HG02840 (cell line): ENCODE results near the gene ETS1.

ENCODE experiments used
- ATAC-seq: cut with Tn5 transposase; IDR thresholded peaks from one replicate; pipeline ENCODE4 v1.9.1; 2021; ENCODE audit warnings: mild to moderate bottlenecking, moderate library complexity, moderate number of reproducible peaks; ENCODE audit not compliant: unreplicated experiment, low FRiP score

The ETS1 gene

DNA sequence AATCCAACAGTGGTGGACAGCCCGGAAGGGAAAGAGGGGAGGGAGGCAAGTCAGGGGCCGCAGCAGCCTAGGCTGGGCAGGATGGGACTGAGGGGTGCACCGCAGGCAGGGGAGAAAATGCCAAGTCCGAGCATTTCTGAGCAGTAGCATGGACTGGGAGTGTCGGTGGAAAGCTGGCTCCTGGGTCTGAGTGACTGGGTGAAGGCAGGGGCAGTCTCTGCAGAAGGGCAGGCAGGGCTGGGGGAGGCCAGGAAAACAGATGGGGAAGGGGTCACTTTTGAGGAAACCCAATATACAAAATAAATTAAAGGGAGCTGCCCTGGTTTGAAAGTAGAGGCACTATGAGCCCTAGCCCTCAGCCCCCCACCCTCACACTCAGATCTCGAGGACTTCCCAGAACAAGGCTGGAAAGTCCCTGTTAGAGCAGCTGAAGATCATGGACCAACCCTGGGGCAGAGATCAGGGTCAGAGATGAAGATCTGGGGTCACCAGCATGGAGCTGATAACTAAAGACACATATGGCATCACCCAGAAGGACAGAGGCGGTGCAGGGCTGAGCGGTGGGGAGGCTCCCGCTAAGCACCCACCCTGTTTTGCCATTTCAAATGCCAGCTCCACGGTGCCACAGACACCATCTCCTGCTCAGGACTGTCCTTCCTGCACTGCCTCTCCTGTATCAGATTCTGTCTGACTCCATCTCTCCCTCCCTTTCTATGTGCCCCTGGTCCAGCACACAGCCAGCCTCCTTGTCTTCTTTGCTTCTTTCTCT, 32.4 kb upstream of the ETS1 start:
- ATAC-seq, result no peak

DNA sequence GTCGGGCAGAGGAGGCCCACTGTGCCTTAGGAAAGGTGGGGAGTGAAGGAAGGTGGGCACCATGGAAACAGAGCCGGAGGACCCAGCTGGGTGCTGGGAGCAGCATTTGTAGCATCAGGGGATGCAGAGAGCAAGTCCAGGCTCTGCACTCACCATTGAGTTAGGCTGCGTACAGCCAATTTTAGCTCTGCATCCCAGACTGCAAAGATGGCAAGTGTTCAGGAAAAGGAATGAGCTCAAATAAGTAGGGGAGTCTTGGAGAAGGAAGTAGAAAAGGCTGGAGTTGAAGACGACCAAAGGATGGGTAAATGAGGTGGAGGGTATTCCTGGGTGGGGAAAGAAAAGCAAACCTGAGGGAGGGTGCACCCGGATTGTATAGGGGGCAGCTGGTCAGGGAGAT, 31.6 kb upstream of the ETS1 start:
- ATAC-seq, result no peak

DNA sequence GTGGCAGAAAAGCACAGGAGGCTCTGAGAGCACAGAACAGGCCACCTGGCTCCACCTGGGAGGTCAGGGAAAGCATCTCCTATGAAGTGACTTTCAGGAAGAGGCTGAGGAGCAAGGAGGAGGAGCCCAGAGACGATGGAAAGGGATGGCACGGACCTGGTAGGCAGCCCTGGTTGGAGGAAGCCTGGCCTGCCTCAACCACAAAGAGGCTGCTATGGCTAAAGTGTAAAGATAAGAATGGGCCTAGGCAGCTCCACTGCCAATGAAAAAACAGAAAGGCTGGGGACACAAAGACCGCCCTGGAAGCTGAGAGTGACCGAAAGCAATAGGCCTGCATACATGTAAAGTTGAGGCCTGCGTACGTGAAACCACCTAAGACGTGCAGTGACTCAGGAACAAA, 31.2 kb upstream of the ETS1 start:
- ATAC-seq, result no peak

DNA sequence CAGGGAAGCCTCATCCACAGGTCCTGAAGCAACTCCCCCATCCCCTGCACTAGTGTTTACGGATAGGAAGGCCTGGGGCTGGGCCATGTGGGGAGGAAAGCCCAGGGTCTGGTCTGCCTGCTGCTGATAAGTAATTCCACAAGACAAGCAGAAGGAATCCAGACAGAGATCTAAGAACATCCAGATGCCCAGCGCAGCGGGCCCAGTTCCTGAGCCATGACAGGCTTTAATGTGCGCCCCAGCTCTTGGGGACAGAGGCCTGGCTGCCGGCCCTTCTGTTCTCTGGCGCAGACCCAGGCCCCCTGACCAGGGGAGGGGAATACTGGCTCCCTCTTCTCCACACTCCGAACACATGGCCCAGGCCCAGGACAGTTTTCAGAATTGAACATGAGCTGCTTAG, 28.8 kb upstream of the ETS1 start:
- ATAC-seq, result no peak

DNA sequence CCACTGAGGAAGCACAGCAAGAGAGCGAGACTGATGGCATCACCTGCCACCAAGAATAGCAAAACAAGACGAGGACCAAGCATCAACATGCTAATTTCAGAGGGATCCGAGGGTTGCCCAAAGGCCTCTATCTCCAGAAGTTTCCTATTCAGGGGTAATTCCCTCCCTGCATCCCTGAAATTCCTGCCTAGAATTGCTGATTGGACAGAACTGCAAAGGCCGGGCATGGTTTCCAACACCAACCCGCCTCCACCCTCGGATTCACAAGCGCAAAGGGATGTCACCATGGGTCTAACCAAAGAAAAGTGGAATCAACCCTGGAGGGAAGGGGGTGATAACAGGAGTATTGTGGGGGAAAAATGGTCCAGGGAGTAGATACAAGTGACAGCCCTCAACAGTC, 28.3 kb upstream of the ETS1 start:
- no peak for ATAC-seq

DNA sequence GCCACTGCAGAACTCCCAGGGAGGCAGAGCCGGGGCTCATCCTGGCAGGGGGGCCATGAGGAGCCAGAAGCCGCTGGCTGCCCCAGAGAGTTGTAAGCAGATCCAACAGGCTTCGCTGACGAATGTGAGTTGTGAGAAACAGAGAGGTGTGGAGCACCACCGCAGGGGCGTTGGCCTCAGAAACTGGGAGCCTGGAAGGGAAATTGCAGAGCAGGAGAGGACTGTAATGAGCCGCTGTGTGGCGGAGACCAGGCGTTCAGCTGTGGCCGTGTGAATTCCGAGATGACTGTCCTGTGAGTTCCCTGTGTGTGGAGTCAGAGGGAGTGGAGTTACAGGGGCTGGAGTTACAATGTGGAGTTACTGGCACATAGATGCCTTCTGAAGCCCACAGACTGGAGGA, 27.7 kb upstream of the ETS1 start:
- no peak for ATAC-seq

DNA sequence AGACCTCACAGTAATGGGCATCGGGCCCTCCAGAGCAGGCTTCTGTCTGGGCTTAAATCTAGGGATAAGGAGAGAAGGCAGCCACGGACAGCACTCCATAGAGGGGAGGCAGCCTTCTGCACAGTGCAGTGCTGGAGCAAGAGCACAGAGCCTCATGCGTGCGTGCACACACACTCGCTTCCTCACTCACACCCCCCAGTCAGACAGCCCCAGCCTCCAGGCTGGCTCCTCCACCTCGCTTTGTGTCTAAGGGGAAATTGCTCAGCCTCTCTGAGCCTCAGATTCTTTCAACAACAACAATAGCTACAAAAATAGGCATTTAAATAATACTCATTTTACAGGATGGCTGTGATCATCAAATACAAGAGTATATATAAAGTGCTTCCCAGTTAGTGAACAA, 26.7 kb upstream of the ETS1 start:
- no peak for ATAC-seq

DNA sequence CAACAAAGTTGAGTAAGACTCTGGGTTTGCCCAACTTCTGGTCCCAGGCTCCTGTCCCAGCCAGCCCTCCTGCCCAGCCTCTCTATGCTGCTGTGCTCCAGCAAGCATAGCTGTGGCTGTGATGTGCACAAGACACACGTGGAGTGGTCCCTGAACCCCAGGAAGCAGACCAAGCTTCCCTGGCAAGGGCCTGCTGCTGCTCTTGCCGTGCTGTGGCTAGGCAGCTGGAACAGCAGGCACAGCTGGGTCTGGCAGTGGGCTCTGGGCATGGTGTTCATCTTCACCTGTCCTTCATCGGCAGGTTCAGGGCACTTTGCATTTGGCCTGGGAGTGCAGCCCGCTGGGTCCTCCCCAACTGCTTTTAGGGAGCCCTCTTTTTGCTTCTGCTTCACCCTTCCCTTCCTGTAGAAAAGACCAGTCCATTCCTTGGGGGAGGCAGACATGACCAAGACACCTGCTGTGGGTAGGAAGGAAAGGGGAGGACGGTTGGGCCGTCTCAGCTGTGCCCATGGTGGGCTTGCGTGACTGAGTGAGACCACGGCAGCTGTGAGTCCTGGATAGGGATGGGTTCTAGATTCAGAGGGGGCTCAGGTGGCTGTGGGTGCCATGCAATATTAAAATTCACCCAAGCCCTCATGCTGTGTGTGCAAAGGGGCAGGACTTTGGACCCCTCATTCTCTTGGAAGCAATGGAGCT, 26.1 kb upstream of the ETS1 start:
- ATAC-seq, result no peak

DNA sequence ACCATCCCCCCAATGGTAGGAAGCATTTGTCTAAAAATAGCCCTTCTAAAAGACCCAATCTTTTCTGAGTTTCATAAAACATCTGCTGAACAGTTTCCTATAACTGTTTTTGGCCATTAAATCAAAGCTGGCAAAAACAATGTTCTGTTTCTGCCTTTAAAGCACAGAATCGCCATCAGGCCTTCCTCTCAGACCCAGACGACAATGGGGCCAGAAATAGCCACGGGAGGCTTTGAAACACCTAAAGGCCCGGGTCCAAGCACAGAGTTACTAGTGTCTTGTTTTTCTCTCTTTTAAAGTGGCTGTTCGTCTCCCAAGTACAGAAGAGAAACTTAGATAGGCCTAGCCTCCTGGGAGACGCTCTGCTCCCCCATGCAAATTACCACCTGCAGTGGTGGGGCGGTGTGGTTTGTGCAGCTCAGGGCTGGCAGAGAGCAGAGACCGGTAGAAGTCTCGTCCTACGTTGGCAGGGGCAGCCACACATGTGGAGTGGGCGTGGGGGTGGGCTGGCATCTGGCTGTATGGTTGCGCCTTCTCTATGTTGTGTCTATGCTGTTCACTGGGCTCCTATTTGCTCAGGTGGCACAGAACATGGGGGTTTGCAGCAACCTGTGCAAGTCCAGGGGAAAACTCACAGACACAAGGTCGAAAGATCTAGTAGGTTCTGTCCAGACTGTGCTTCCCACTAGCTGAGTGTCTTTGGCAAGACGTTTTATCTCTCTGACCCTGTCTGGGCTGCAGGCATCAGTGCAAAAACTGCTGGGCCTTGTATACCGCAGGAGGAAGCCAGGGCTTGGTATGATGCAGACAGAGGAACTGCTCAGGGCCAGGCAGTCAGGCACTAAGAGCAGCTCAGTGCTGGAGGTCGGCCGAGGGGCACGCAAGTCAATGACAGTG, 23.6 kb upstream of the ETS1 start:
- peak; percentile 92 for ATAC-seq

DNA sequence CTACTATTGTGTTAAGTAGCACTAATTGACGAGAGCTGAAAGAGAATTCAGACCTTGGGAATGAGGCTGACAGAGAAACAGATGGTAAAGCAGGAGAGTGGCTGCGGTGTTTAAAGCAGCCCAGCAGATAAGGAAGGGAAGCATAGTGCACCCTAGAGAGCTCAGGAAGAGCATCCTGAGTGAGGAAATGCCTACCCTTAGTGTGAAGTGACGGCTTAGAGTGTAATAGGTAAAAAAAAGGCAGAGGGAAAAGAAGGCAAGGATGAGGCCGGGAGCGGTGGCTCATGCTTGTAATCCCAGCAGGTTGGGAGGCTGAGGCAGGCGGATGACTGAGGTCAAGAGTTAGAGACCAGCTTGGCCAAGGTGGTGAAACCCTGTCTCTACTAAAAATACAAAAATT, 22.4 kb upstream of the ETS1 start:
- no peak for ATAC-seq

DNA sequence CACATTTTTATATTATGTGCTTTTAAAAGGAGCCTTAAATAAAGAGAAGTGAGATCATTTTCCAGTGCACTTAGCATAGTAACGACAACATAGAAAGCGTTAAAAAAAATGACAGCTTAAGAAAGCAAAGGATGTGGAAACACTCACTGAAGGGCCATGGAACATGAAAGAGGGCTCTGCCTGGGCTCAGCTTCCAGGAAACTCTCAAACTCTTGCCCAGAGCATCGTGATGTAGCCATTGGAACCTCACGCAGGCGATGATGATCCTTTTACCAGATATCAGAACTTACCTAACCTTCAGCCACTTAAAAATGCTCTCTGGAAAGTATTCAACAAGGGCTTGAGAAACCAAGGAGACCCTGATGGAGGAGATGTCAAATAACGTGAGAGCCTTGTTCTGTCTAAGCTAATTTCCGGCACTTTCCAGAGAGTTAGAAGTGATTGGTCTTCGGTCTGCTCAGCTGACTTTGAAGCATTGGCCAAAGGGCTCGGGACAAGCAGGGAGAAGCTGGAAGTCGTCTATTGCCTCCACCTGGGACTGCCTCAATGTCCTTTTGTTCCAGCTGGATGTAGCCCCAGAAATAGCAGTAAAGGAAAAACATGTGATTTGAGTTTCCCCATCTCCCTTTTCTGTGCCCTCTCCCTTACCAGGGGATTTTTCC, 21.5 kb upstream of the ETS1 start:
- ATAC-seq, result no peak

DNA sequence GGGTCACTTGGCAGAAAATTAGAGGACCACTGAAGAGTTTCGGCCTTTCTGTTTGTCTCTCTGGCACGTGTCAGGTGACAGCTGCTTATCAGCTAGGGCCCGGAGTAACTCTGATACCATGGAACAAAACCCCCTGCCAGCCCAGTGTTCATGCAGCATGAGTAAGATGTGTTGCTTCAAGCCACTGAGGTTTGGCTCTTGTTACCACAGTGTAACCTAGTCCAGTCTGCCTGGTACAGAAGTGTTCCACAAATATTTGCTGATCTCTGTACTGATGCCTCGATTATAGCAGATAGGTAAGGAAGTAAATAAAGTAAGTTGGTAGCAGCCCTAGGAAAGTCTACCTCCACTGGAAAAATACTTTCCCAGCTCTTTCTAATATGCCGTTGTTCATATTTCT, 20.5 kb upstream of the ETS1 start:
- no peak for ATAC-seq

DNA sequence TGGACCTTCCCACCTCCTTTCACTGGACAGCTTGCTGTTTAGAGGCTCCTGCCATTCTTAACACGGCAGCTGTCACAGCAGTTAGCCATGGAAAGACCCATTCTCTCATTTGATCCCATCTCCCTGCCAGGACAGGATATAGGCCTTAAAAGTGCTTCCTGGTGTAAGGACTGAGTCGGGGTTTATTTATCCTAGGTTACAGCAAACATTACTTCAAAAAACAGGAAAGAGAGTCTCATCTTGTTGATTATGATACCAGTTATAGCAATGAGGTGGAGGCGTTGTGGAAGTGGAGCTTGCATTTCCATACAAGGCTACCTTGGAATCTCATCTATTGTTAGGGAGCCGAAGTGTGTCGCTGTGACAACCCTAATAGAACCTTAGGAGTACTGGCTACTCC, 17.4 kb upstream of the ETS1 start:
- no peak for ATAC-seq

DNA sequence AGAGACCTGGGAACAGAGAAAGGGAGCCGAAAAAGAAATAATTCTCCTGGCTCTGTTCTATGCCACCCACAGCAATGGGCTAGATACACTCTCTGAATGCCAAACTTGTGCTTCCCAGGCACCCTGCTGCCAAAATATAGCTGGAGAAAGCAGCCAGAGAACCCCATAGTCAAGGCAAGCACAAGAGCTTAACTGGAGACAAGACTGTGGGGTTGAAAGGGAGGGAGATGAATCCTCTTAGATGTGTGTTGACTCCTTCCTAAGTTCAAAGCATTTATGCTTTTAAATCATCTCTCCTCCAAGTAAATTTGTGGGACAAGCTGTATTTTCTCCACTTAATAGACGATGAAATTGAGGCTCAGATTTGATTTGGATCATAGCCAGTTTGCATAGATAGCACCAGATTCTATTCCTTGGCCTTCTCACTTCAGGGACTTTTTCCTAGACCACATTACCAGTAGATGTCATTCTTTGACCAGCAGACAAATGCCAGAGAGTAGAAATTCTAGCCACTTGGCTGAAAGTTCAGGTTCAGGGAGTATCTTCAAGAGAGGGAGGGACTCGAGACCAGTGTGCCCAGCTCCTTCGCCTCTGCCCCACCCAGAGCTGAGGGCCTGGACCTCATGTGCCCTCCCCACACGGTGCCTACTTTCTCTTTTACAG, 16.5 kb upstream of the ETS1 start:
- peak; percentile 64 for ATAC-seq

DNA sequence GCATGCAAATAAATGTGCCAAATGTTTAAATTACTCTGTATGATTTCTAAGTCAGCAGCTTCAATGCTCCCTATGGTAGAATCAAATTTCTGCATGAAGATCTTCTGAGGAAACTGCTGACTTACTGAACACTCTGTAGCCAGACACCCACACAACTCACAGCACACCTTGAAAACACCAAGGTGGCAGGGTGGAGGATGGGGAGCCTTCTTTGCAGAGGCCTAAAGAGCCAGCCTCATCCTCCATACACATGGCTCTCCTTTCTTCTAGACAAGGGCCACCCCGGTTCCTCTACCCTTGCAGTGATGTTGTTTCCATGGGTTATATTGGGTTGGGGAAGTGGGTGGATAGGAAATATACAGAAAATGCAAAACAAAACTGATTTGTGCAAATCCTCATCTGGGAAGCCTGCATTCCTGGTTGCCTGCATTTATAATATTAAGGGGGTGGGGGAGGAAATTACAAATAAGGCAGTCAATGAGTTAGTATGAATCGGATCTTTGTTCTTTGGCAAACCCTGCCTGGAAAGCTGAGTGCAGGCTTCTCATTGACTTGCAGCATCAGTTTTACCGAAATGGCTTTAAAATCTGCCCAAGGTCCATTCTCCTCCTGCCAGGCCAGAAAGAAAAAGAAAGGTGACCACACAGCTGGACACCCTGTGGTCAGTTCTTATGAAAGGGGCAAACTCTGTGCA, 15.8 kb upstream of the ETS1 start:
- ATAC-seq, result no peak

DNA sequence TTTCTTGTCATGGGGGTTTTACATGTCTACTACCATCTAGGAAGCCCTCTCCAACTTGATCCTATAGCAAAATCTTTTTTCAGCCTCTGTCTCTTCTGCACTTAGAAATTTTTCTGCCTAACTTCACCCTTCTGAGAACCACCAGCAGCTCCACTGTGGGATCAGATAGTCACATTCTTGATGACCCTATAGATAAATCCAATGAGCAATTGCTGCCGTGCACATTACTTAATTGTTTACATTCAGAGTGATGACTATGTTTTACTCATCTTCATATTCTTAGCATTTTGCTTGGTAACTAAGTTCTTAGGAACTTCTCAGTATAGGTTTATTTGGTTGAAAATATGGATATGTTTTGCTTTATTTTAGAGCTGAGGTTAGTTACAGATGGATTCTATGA, 12.4 kb upstream of the ETS1 start:
- ATAC-seq, result no peak

DNA sequence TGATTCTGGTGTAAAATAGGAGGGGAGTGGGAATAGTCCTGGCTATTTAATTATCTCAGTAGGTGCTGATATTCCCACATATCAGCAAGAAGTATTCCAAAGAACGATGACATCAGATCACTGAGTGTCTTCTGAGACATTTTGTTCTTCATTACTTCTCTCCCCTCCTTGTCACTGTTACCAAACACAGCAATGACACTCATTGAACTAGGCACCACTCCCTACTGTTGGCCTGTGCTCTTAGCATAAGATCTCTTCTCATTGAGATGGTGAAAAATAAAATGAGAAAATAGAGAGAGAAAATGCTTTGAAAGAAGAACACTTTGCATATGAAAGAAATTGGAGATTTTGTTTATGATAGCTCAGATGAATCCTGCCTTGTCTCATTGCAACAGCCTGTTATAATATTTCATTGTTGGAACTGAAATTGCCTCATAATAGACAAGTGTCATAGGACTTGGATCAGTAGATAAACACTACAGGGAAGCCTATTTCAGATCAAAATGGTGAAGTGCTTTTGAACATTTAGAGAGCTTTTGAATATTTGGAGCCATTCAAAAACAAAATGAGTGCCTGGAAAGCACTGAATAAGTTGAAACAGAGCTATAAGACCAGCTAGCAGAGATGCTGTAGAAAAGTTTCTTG, 11.3 kb upstream of the ETS1 start:
- ATAC-seq, result no peak

DNA sequence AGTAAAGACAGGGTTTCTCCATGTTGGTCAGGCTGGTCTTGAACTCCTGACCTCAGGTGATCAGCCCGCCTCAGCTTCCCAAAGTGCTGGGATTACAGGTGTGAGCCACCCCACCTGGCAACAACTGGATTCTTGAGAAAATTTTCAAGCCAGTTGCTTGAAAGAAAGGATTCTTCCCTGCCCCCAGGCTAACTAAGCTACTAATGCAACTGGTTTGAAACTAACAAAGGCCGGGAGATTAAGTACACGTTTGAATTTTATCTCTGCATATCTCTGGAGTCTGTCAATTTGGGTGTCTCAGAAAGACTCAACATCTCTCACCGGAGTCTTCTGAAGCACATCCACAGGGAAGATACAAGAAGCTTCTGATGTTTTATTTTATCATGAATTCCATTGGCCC, 10.7 kb upstream of the ETS1 start:
- ATAC-seq, result no peak

DNA sequence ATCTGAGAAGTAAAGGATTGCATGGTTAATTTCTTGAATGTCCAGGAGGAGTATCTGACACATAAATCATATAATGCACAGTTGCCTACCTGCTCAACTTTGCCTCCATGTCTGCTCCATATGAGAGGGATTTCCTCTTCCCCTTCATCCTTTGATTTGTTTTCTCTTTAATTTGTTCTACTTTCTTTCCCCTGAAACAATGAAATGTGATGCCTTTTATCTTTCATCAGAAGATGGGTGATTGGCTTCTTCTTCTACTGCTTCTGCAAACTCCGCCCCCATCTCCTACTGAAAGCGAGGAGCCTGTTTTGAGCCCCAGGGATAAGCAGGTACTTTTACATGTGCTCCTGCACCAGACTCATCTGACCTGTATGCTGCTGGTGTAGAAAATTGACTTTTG, 9.9 kb upstream of the ETS1 start:
- no peak for ATAC-seq
